ENCODE measurements around the gene RFX3.
"Not testable (repeated sequence)": the region's sequence is repeated elsewhere in the genome, so short reads cannot be mapped to it uniquely, and the experiment has no call there.

The RFX3 gene

DNA sequence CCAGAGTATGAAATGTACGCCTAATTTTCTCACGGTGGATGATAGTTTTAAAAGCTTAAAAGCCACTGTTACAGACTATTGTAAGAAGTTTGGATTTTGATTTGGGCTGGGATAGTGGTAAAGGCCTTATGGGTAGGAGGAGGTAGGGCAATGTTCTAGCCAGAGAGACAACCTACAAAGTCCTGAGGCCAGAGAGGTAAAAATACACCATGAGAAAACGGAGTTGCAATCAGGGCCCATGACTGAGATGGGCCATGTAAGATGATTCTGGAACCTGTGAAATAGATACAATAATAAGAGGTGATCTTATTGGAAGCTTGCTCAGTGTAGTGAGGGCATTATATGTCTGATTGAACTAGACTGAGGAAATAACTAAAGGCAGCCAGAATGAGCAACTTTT is 188.8 kb downstream of the RFX3 start:
- H3K9me3 ChIP-seq (replicated peaks; ENCODE audit: low read length): no peaks in the 10 kb centered on the region
- H3K27me3 ChIP-seq (ENCODE audit: control insufficient read depth, insufficient read depth, low read length): no peaks in the 10 kb centered on the region
- H3K4me2 ChIP-seq (ENCODE audit: low read length): no peak overlapping the region
- no peak overlapping the region for H3K4me3 ChIP-seq (ENCODE audit: low read length)
- no peaks in the 10 kb centered on the region for H3K4me1 ChIP-seq (ENCODE audit: control insufficient read depth, insufficient read depth, low read length)
- H3K9ac ChIP-seq (ENCODE audit: low read depth, low read length): no peak overlapping the region
- H3K36me3 ChIP-seq (ENCODE audit: insufficient read depth, low read length): no peaks in the 10 kb centered on the region

DNA sequence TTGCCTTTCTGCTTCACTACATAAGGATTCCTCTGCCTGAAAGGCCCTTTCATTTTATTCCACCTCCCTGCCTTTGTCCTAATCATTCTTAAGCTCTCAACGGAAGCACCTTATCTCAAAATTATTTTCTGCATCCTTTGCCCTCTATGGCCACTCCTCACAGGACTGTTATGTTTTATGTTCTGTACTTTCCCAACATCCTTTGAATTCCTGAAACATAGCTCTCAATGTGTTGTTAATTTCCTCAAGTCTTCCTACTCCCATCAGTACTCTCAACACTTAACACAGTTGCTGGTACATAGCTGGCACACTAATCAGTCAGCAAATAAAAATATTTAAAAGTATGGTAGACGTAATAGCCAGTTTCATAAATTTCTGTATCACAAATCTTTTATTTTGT is 193.0 kb downstream of the RFX3 start:
- Histone ChIP-seq H3K9ac (ENCODE audit: low read depth, low read length) (no peak overlapping the region), H3K4me2 (ENCODE audit: low read length) (no peak overlapping the region), H3K27me3 (ENCODE audit: control insufficient read depth, insufficient read depth, low read length) (no peaks in the 10 kb centered on the region), H3K4me1 (ENCODE audit: control insufficient read depth, insufficient read depth, low read length) (peaks cover 11% of the 10 kb centered on the region), H3K9me3 (replicated peaks; ENCODE audit: low read length) (no peaks in the 10 kb centered on the region), H3K36me3 (ENCODE audit: insufficient read depth, low read length) (no peaks in the 10 kb centered on the region), H3K4me3 (ENCODE audit: low read length) (no peak overlapping the region)

DNA sequence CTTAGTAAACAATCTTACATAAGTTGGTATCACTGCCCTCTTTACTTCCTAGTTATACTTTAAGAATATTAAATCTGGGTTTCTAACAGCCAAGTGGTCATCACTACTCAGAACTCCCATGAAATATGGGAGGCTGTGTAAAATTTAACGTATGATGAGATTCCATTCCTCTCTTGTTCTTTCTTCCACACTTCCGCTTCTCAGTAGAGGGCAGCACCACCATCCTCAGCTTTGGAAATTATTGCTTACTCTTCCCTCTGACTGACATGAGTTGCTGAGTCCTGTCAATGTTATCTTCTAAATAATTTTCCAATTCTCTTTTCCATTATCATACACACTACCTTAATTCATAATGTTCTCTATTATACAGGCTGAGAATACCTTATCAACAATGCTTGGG is 194.0 kb downstream of the RFX3 start:
- Histone ChIP-seq H3K36me3 (ENCODE audit: insufficient read depth, low read length) (no peaks in the 10 kb centered on the region), H3K9ac (ENCODE audit: low read depth, low read length) (no peak overlapping the region), H3K9me3 (replicated peaks; ENCODE audit: low read length) (no peaks in the 10 kb centered on the region), H3K27me3 (ENCODE audit: control insufficient read depth, insufficient read depth, low read length) (no peaks in the 10 kb centered on the region), H3K4me2 (ENCODE audit: low read length) (no peak overlapping the region), H3K4me1 (ENCODE audit: control insufficient read depth, insufficient read depth, low read length) (peaks cover 11% of the 10 kb centered on the region), H3K4me3 (ENCODE audit: low read length) (no peak overlapping the region)

DNA sequence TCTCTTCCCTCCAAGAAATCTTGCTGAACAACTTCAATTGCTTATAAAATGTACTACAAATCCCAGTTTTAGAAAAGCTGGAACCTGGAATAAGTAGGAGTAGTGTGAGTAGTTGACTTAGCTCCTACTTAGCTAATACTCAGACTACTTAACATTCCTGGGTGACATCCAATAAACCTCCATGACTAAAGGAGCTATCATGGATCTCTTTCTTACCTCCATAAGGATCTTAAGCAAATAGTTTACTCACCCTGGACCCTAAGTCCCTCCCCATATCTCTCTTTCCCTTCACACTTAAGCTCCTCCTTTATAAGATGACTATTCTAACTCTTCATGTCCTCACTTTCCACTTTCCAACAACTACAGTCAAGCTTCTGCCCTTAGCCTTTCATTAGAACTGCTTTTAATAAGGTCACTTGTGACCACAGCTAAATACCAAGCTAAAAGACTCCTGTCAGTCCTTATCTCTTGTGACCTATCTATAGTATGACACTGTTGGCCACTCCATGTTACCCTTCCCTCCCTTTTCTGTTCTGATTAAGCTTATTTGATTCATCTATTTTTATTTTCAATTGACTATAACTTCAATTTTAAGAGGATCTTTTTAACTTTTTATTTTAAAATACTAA is 194.9 kb downstream of the RFX3 start:
- Histone ChIP-seq H3K27me3 (ENCODE audit: control insufficient read depth, insufficient read depth, low read length) (no peaks in the 10 kb centered on the region), H3K36me3 (ENCODE audit: insufficient read depth, low read length) (no peaks in the 10 kb centered on the region), H3K4me2 (ENCODE audit: low read length) (no peak overlapping the region), H3K9ac (ENCODE audit: low read depth, low read length) (no peak overlapping the region), H3K4me3 (ENCODE audit: low read length) (no peak overlapping the region), H3K9me3 (replicated peaks; ENCODE audit: low read length) (no peaks in the 10 kb centered on the region), H3K4me1 (ENCODE audit: control insufficient read depth, insufficient read depth, low read length) (peaks cover 11% of the 10 kb centered on the region)

DNA sequence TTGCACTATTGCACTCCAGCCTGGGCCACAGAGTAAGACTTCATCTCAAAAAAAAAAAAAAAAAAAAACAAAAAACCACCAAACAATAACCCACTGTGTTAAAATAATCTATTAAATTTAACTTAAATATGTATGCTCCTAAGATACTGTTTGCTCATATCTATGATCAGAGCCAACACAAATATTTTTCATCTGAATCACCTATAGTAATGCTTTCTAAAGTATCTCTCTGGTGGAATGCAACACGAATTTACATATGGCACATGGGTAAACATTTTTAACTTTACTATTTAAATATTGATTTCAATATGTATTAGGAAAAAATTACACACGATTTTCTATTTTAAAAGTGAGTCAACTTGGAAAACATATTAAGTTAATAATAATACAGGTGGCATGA is 196.4 kb downstream of the RFX3 start:
- Histone ChIP-seq H3K36me3 (ENCODE audit: insufficient read depth, low read length) (no peaks in the 10 kb centered on the region), H3K4me2 (ENCODE audit: low read length) (no peak overlapping the region), H3K4me3 (ENCODE audit: low read length) (no peak overlapping the region), H3K9ac (ENCODE audit: low read depth, low read length) (no peak overlapping the region), H3K9me3 (replicated peaks; ENCODE audit: low read length) (no peaks in the 10 kb centered on the region), H3K27me3 (ENCODE audit: control insufficient read depth, insufficient read depth, low read length) (no peaks in the 10 kb centered on the region), H3K4me1 (ENCODE audit: control insufficient read depth, insufficient read depth, low read length) (peaks cover 11% of the 10 kb centered on the region)

DNA sequence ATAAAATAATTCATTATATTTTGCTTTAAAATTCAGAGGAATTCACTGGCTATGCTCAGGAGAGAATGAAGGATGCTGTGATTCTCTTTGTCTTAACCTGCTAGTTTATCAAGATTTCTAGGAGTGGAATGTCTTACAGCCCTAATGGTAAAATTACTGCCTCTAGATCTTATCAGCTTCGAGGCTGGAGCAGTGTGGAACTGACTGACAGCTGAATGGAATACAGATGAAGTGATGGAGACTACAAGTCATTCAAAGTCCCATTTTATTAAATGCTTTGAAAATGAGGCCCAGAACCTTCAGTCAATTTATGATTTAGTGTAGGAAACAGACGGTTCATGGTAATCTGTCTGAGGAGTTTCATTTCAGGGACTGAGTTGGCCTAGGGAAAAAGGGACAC is 202.1 kb downstream of the RFX3 start:
- no peaks in the 10 kb centered on the region for H3K36me3 ChIP-seq (ENCODE audit: insufficient read depth, low read length)
- no peaks in the 10 kb centered on the region for H3K4me1 ChIP-seq (ENCODE audit: control insufficient read depth, insufficient read depth, low read length)
- no peak overlapping the region for H3K4me2 ChIP-seq (ENCODE audit: low read length)
- no peaks in the 10 kb centered on the region for H3K27me3 ChIP-seq (ENCODE audit: control insufficient read depth, insufficient read depth, low read length)
- H3K9me3 ChIP-seq (replicated peaks; ENCODE audit: low read length): no peaks in the 10 kb centered on the region
- H3K4me3 ChIP-seq (ENCODE audit: low read length): no peak overlapping the region
- H3K9ac ChIP-seq (ENCODE audit: low read depth, low read length): no peak overlapping the region

DNA sequence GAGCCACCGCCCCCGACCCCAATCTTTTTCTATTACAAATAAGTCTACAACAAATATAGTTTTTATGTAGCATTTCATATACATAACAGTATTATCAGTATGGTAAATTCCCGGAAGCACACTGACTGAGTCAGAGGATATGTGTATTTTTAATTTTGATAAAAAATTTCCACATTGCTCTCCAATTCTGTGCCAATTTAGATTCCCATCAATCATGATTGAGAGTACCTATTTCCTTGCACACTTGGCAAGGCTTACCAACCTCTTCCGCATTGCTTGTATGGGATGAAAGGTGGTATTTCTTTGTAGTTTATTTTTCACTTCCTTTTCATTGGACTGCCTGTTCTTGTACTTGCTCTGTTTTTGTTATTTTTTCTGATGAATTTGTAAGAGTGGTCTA is 204.6 kb downstream of the RFX3 start:
- Histone ChIP-seq H3K4me1 (ENCODE audit: control insufficient read depth, insufficient read depth, low read length) (no peaks in the 10 kb centered on the region), H3K9me3 (replicated peaks; ENCODE audit: low read length) (no peaks in the 10 kb centered on the region), H3K27me3 (ENCODE audit: control insufficient read depth, insufficient read depth, low read length) (no peaks in the 10 kb centered on the region), H3K4me3 (ENCODE audit: low read length) (no peak overlapping the region), H3K36me3 (ENCODE audit: insufficient read depth, low read length) (no peaks in the 10 kb centered on the region), H3K9ac (ENCODE audit: low read depth, low read length) (no peak overlapping the region), H3K4me2 (ENCODE audit: low read length) (no peak overlapping the region)

DNA sequence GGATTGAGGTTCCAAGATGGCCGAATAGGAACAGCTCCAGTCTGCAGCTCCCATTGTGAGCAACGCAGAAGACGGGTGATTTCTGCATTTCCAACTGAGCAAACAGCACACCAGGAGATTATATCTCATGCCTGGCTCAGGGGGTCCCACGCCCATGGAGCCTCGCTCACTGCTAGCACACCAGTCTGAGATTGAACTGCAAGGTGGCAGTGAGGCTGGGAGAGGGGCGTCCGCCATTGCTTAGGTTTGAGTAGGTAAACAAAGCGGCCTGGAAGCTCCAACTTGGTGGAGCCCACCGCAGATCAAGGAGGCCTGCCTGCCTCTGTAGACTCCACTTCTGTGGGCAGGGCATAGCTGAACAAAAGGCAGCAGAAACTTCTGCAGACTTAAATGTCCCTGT is 213.2 kb downstream of the RFX3 start:
- not testable (repeated sequence) for H3K9me3 ChIP-seq (replicated peaks; ENCODE audit: low read length); H3K9ac ChIP-seq (ENCODE audit: low read depth, low read length); H3K36me3 ChIP-seq (ENCODE audit: insufficient read depth, low read length); H3K27me3 ChIP-seq (ENCODE audit: control insufficient read depth, insufficient read depth, low read length); H3K4me2 ChIP-seq (ENCODE audit: low read length); H3K4me3 ChIP-seq (ENCODE audit: low read length); H3K4me1 ChIP-seq (ENCODE audit: control insufficient read depth, insufficient read depth, low read length)

DNA sequence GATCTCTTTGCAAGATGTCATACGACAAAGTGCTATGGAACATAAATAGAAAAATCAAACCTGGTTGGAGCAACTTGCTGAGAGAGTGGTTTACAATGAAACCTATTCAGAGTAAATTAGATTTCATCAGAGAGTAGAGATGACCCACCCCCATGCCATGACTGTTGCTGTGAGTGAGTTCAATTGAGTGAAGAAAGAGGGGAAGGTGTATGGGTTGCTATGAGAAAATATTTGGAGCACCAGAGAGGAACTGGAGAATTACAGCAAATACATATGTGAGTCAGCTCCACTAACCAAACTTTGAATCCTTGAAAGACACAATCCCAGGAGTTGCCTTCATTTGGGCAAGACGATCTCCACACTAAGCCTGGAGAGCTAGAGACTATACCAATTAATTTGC is 217.2 kb downstream of the RFX3 start:
- Histone ChIP-seq H3K4me1 (ENCODE audit: control insufficient read depth, insufficient read depth, low read length) (no peaks in the 10 kb centered on the region), H3K9me3 (replicated peaks; ENCODE audit: low read length) (no peaks in the 10 kb centered on the region), H3K36me3 (ENCODE audit: insufficient read depth, low read length) (no peaks in the 10 kb centered on the region), H3K27me3 (ENCODE audit: control insufficient read depth, insufficient read depth, low read length) (no peaks in the 10 kb centered on the region), H3K4me2 (ENCODE audit: low read length) (no peak overlapping the region), H3K4me3 (ENCODE audit: low read length) (no peak overlapping the region), H3K9ac (ENCODE audit: low read depth, low read length) (no peak overlapping the region)

DNA sequence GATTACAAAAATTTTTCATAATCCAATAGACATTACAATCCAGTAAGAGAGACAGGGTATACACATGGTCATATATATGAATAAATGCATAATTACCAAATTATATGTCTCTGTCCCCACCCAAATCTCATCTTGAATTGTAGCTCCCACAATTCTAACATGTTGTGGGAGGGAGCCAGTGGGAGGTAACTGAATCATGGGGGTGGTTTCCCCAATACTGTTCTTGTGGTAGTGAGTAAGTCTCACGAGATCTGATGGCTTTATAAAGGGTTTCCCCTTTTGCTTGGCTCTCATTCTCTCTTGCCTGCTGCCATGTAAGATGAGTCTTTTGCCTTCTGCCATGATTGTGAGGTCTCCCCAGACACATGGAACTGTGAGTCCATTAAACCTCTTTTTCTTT is 221.4 kb downstream of the RFX3 start:
- H3K9me3 ChIP-seq (replicated peaks; ENCODE audit: low read length); H3K4me1 ChIP-seq (ENCODE audit: control insufficient read depth, insufficient read depth, low read length); H3K36me3 ChIP-seq (ENCODE audit: insufficient read depth, low read length); H3K27me3 ChIP-seq (ENCODE audit: control insufficient read depth, insufficient read depth, low read length); H3K4me2 ChIP-seq (ENCODE audit: low read length); H3K9ac ChIP-seq (ENCODE audit: low read depth, low read length); H3K4me3 ChIP-seq (ENCODE audit: low read length): not testable (repeated sequence)

DNA sequence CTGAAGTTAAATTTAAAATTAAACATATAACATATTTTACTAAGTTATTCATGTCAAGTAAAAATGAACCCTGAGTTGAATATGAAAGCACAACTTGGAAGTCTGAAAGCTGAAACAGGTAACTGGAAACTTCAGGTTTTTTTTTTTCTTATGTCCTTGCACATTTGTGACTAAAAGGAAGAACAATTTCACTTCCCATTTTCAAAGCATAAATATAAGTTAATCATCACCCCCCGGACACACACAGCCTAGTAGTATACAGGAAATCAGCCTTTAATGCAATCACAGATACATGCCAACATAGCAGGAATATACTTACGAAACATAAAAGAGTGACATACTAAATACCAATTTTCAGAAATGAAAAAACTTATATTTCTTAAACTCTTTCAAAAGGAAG is 225.9 kb downstream of the RFX3 start:
- Histone ChIP-seq H3K9ac (ENCODE audit: low read depth, low read length) (no peak overlapping the region), H3K27me3 (ENCODE audit: control insufficient read depth, insufficient read depth, low read length) (no peaks in the 10 kb centered on the region), H3K9me3 (replicated peaks; ENCODE audit: low read length) (no peaks in the 10 kb centered on the region), H3K4me2 (ENCODE audit: low read length) (no peak overlapping the region), H3K4me3 (ENCODE audit: low read length) (no peak overlapping the region), H3K36me3 (ENCODE audit: insufficient read depth, low read length) (no peaks in the 10 kb centered on the region), H3K4me1 (ENCODE audit: control insufficient read depth, insufficient read depth, low read length) (no peaks in the 10 kb centered on the region)

DNA sequence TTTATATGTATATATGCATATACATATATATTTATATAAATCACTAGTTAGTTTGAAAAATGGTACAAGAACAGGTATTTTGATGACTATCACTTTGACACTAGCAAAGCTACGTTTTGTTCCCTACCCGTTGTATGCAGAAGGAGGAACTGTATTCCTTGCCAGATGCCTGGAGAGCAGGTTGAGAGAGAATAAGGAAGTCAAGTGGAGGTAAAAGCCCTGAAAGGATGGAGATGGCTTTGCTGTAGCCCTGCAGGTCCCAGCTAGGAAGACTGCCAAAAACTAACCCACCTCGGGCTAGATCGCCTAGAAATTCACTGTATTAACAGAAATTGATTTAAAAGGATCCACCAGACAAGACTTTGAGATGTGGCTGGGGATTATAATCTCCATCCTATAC is 229.3 kb downstream of the RFX3 start:
- Histone ChIP-seq H3K4me1 (ENCODE audit: control insufficient read depth, insufficient read depth, low read length) (no peaks in the 10 kb centered on the region), H3K36me3 (ENCODE audit: insufficient read depth, low read length) (no peaks in the 10 kb centered on the region), H3K4me3 (ENCODE audit: low read length) (no peak overlapping the region), H3K27me3 (ENCODE audit: control insufficient read depth, insufficient read depth, low read length) (no peaks in the 10 kb centered on the region), H3K9ac (ENCODE audit: low read depth, low read length) (no peak overlapping the region), H3K4me2 (ENCODE audit: low read length) (no peak overlapping the region), H3K9me3 (replicated peaks; ENCODE audit: low read length) (no peaks in the 10 kb centered on the region)

Measured in skeletal muscle satellite cell (primary cell).